GM21529 (cell line): Measurements from ENCODE around the gene IGBP1.
"Not testable (repeated sequence)": the region's sequence is repeated elsewhere in the genome, so short reads cannot be mapped to it uniquely, and the experiment has no call there.

Experiments
- ATAC-seq: cut with Tn5 transposase; IDR thresholded peaks from one replicate; pipeline ENCODE4 v1.9.1; 2021; ENCODE audit not compliant: unreplicated experiment

The IGBP1 gene

GRCh38 chrX:70133303-70134115 lies at the start of gene IGBP1:
IGBP1 (plus strand) TSS chrX:70133447; CDS start chrX:70133948, 501 bp downstream.
- ATAC-seq: peak; percentile 89

GRCh38 chrX:70084592-70085240 lies 48.5 kb upstream of the IGBP1 start:
- no peak for ATAC-seq

- no peak for ATAC-seq
Observed at GRCh38 chrX:70087857-70088630, 45.2 kb upstream of the IGBP1 start.

GRCh38 chrX:70088751-70089150 lies 44.5 kb upstream of the IGBP1 start:
- no peak for ATAC-seq

GRCh38 chrX:70089604-70090297 lies 43.5 kb upstream of the IGBP1 start:
- ATAC-seq: no peak

GRCh38 chrX:70092247-70092646 lies 41.0 kb upstream of the IGBP1 start:
- no peak for ATAC-seq

GRCh38 chrX:70096052-70096451 lies 37.2 kb upstream of the IGBP1 start:
- no peak for ATAC-seq

- no peak for ATAC-seq
Observed at GRCh38 chrX:70105229-70105628, 28.0 kb upstream of the IGBP1 start.

GRCh38 chrX:70111436-70112026 lies 21.7 kb upstream of the IGBP1 start:
- ATAC-seq: not testable (repeated sequence)

GRCh38 chrX:70117738-70118137 lies 15.5 kb upstream of the IGBP1 start:
- no peak for ATAC-seq

GRCh38 chrX:70123014-70123413 lies 10.2 kb upstream of the IGBP1 start:
- ATAC-seq: not testable (repeated sequence)

GRCh38 chrX:70124678-70125077 lies 8.6 kb upstream of the IGBP1 start:
- no peak for ATAC-seq

GRCh38 chrX:70128071-70128470 lies 5.2 kb upstream of the IGBP1 start:
- no peak for ATAC-seq

- ATAC-seq: no peak
Observed at GRCh38 chrX:70129816-70130215, 3.4 kb upstream of the IGBP1 start.

- ATAC-seq: no peak
Observed at GRCh38 chrX:70132224-70132623, 1.0 kb upstream of the IGBP1 start.

GRCh38 chrX:70132877-70133302 lies 357 bp upstream of the IGBP1 start:
- no peak for ATAC-seq

- ATAC-seq: peak; percentile 15
Observed at GRCh38 chrX:70134116-70134477, 850 bp downstream of the IGBP1 start.

GRCh38 chrX:70138622-70139021 lies 5.4 kb downstream of the IGBP1 start:
- ATAC-seq: no peak

- ATAC-seq: no peak
Observed at GRCh38 chrX:70139736-70140135, 6.5 kb downstream of the IGBP1 start.

- no peak for ATAC-seq
Observed at GRCh38 chrX:70141373-70141772, 8.1 kb downstream of the IGBP1 start.
